MCF 10A (cell line): ENCODE measurements around the gene DNAI7. TPM values are rescaled to one million over a fixed set of nuclear protein-coding genes. Genes with fewer than 3 reads are reported as not detected.

ENCODE experiments used
- BruUV-seq: library from RNA; stranded (reverse); fragments of 400-500 nt; replicated peaks from 2 replicates; lab custom pipeline; 2021; lab: Mats Ljungman, UMichigan
- CTCF ChIA-PET: fragments of 300-600 bp; sonication (Branson Sonifier 250); formaldehyde crosslinking; extraction: SDS; loops from one replicate; lab custom pipeline; 2021; ENCODE audit warnings: antibody characterized with exemption, inconsistent platforms; lab: Yijun Ruan, JAX
- POLR2A ChIA-PET: fragments of 300-600, 350-650 bp; sonication (Branson Sonifier 250); formaldehyde crosslinking; extraction: SDS; loops from one replicate; lab custom pipeline; 2020; ENCODE audit warnings: antibody characterized with exemption, inconsistent platforms; lab: Yijun Ruan, JAX
- DNase-seq: peaks from one replicate; pipeline ENCODE4 v3.0.0-alpha.2; 2018; ENCODE audit not compliant: unreplicated experiment
- H3K27ac Mint-ChIP-seq: one replicate; pipeline ENCODE4 v1.8.0; 2022; ENCODE audit warnings: mild to moderate bottlenecking, low read depth, mixed read lengths; ENCODE audit not compliant: unreplicated experiment
- H3K27me3 Mint-ChIP-seq: one replicate; pipeline ENCODE4 v1.8.0; 2022; ENCODE audit warnings: mixed read lengths; ENCODE audit not compliant: insufficient read depth, unreplicated experiment
- H3K36me3 Mint-ChIP-seq: one replicate; pipeline ENCODE4 v1.8.0; 2022; ENCODE audit warnings: mild to moderate bottlenecking, moderate library complexity, mixed read lengths; ENCODE audit not compliant: insufficient read depth, unreplicated experiment
- H3K4me1 Mint-ChIP-seq: one replicate; pipeline ENCODE4 v1.8.0; 2022; ENCODE audit warnings: mixed read lengths; ENCODE audit not compliant: insufficient read depth, unreplicated experiment
- H3K4me3 Mint-ChIP-seq: one replicate; pipeline ENCODE4 v1.8.0; 2022; ENCODE audit warnings: mild to moderate bottlenecking, moderate library complexity, mixed read lengths; ENCODE audit not compliant: unreplicated experiment
- H3K9me3 Mint-ChIP-seq: one replicate; pipeline ENCODE4 v1.8.0; 2022; ENCODE audit warnings: mixed read lengths; ENCODE audit not compliant: unreplicated experiment
- intact Hi-C: fragments of 100-400 bp; cut with micrococcal nuclease; formaldehyde crosslinking; loops from 2 replicates; pipeline ENCODE4 v1.14.1; 2022
- total RNA-seq: library from RNA; stranded (reverse); gene quantifications from 2 replicates; pipeline ENCODE4 v1.2.3, GENCODE V29; 2022
- TF ChIP-seq, protein P1 (sequence below): fragments of 200-600 bp; IDR thresholded peaks from one replicate; pipeline ENCODE4 v1.8.0; 2022; ENCODE audit warnings: antibody characterized with exemption, mild to moderate bottlenecking; ENCODE audit not compliant: unreplicated experiment

Gene DNAI7
- total RNA-seq, 1 experiment from 2014 or later, result 0.14 TPM

DNA sequence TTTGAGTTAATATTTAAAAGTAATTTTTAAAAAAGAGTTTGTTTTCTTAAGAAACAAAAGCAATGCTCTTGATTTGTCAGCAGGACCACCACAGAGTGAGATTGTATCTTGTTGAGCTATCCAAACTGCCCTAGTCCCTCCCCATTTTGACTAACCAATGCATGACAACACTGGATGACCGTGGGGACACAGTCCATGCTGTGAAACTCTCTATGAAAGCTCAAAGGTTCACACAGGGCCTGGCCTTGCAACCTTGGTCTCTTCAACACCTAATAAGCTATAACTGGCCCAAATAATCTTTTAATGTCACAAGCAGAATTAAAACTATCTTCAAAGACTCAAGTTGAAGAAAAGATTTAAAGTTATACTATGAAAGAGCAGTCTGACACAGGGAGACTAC is 13.6 kb upstream of the DNAI7 start:
- no peaks in the 10 kb centered on the region for H3K9me3 Mint-ChIP-seq
- TF ChIP-seq, protein P1, sequence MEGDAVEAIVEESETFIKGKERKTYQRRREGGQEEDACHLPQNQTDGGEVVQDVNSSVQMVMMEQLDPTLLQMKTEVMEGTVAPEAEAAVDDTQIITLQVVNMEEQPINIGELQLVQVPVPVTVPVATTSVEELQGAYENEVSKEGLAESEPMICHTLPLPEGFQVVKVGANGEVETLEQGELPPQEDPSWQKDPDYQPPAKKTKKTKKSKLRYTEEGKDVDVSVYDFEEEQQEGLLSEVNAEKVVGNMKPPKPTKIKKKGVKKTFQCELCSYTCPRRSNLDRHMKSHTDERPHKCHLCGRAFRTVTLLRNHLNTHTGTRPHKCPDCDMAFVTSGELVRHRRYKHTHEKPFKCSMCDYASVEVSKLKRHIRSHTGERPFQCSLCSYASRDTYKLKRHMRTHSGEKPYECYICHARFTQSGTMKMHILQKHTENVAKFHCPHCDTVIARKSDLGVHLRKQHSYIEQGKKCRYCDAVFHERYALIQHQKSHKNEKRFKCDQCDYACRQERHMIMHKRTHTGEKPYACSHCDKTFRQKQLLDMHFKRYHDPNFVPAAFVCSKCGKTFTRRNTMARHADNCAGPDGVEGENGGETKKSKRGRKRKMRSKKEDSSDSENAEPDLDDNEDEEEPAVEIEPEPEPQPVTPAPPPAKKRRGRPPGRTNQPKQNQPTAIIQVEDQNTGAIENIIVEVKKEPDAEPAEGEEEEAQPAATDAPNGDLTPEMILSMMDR, result no peak
- no peaks in the 10 kb centered on the region for H3K27me3 Mint-ChIP-seq
- BruUV-seq, result no TSS peak
- DNase-seq, result no peak
- peaks cover 24% of the 10 kb centered on the region for H3K36me3 Mint-ChIP-seq
- POLR2A ChIA-PET, result interaction anchor here (0.9 kb wide), 1 partner anchor 14 kb away, joined by 3 read pairs; the partner anchor contains the start of genes DNAI7 and ETFRF1
- intact Hi-C loops, result no loop called here
- no peak overlapping the region for H3K4me3 Mint-ChIP-seq
- CTCF ChIA-PET, result interaction anchor here (1.2 to 1.3 kb wide), 2 partner anchors 29 to 169 kb away, joined by 3 to 4 read pairs; no protein-coding TSS in a partner anchor
- no peaks in the 10 kb centered on the region for H3K4me1 Mint-ChIP-seq
- peak overlapping the region; percentile 16 for H3K27ac Mint-ChIP-seq

DNA sequence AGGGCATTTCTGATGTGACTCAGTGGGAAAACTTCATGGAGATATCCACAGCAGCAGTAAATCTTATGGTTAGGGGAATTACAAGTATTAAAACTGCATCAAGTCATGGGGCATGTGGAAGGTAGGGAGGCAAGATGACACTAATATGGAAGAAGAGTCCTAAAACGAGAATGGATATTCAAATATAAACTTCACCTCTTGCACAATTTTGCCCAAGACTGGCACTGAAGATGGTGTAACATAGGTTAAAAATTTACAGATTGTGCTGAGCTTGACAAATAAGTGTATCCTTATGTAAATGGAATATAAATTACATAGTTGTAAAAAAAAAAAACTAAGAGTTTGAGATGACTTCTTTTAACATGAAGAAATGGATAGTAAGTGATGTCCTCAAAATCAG is 12.9 kb upstream of the DNAI7 start:
- BruUV-seq, result no TSS peak
- Mint-ChIP-seq H3K4me3 (no peak overlapping the region), H3K27ac (no peak overlapping the region), H3K9me3 (no peaks in the 10 kb centered on the region), H3K27me3 (no peaks in the 10 kb centered on the region), H3K36me3 (peaks cover 24% of the 10 kb centered on the region), H3K4me1 (no peaks in the 10 kb centered on the region)
- intact Hi-C loops, result no loop called here
- DNase-seq, result no peak
- TF ChIP-seq, protein P1, result no peak
- CTCF ChIA-PET, result interaction anchor here (1.2 kb wide), 1 partner anchor 30 kb away, joined by 3 read pairs; no protein-coding TSS in a partner anchor
- POLR2A ChIA-PET, result interaction anchor here (0.9 kb wide), 1 partner anchor 13 kb away, joined by 3 read pairs; the partner anchor contains the start of genes DNAI7 and ETFRF1

DNA sequence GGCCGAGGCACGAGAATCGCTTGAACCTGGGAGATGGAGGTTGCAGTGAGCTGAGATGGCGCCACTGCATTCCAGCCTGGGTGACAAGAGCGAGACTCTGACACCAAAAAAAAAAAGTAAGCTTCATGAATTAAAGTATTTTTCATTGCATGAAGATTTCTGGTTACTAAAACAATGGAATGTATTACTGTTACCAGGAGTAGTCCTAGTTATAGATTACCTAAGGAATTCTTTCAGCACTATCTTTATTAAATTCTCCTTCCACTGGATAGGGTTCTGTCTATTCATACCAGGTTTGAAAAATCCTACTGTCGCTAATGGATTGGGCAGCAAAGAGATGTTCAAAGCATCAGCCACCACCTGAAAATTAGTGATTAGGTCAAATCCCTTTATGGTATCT is 12.5 kb upstream of the DNAI7 start:
- H3K27me3 Mint-ChIP-seq, result no peaks in the 10 kb centered on the region
- POLR2A ChIA-PET, result no interaction called here
- H3K9me3 Mint-ChIP-seq, result no peaks in the 10 kb centered on the region
- intact Hi-C loops, result no loop called here
- no TSS peak for BruUV-seq
- no peak for DNase-seq
- peaks cover 24% of the 10 kb centered on the region for H3K36me3 Mint-ChIP-seq
- CTCF ChIA-PET, result interaction anchor here (0.7 kb wide), 1 partner anchor 827 kb away, joined by 3 read pairs; no protein-coding TSS in a partner anchor
- TF ChIP-seq, protein P1, result no peak
- no peaks in the 10 kb centered on the region for H3K4me1 Mint-ChIP-seq
- H3K4me3 Mint-ChIP-seq, result no peak overlapping the region
- H3K27ac Mint-ChIP-seq, result no peak overlapping the region

DNA sequence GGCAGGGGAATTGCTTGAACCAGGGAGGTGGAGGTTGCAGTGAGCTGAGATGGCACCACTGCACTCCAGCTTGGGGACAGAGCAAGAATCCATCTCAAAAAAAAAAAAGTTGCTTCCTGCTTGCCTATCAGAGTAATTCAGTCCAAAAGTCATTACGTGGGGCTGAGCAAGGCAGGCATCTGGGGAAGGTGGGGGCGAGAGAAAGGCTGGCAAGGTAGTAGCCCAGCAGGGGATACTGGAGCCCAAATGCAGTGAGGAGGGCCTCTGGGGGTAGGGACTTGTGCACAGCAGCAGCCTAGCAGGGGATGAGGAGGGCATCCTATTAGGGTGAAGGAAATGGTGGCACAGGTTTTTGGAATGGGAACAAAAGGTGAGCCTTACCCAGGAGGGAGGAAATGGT is 7.2 kb upstream of the DNAI7 start:
- no peak overlapping the region for H3K4me3 Mint-ChIP-seq
- no peak for DNase-seq
- H3K4me1 Mint-ChIP-seq, result peaks cover 10% of the 10 kb centered on the region
- POLR2A ChIA-PET, result no interaction called here
- BruUV-seq, result no TSS peak
- peaks cover 14% of the 10 kb centered on the region for H3K36me3 Mint-ChIP-seq
- TF ChIP-seq, protein P1, result no peak
- H3K27me3 Mint-ChIP-seq, result no peaks in the 10 kb centered on the region
- H3K27ac Mint-ChIP-seq, result no peak overlapping the region
- no peaks in the 10 kb centered on the region for H3K9me3 Mint-ChIP-seq
- intact Hi-C loops, result no loop called here
- CTCF ChIA-PET, result no interaction called here
